ENCODE measurements around the gene TBC1D2.
"Not testable (repeated sequence)": the region's sequence is repeated elsewhere in the genome, so short reads cannot be mapped to it uniquely, and the experiment has no call there.

Gene TBC1D2

GRCh38 chr9:98182069-98182820 is 73.2 kb downstream of the TBC1D2 start:
- DNase-seq = no peak
- in situ Hi-C loops (cut with HindIII; ENCODE audit: low pct_ligation_motif_present, low pct_unique_long_range_greater_than_20kb, low sequenced_read_pairs) = no loop called here

- in situ Hi-C loops (cut with HindIII; ENCODE audit: low pct_ligation_motif_present, low pct_unique_long_range_greater_than_20kb, low sequenced_read_pairs) = no loop called here
- no peak for DNase-seq
Observed at GRCh38 chr9:98181746-98182068, 73.7 kb downstream of the TBC1D2 start.

- in situ Hi-C loops (cut with HindIII; ENCODE audit: low pct_ligation_motif_present, low pct_unique_long_range_greater_than_20kb, low sequenced_read_pairs) = no loop called here
- DNase-seq = no peak
Observed at GRCh38 chr9:98180996-98181395, 74.5 kb downstream of the TBC1D2 start.

- in situ Hi-C loops (cut with HindIII; ENCODE audit: low pct_ligation_motif_present, low pct_unique_long_range_greater_than_20kb, low sequenced_read_pairs) = no loop called here
- no peak for DNase-seq
Observed at GRCh38 chr9:98178874-98179850, 76.3 kb downstream of the TBC1D2 start.

GRCh38 chr9:98176391-98177259 is 78.8 kb downstream of the TBC1D2 start:
- in situ Hi-C loops (cut with HindIII; ENCODE audit: low pct_ligation_motif_present, low pct_unique_long_range_greater_than_20kb, low sequenced_read_pairs) = no loop called here
- DNase-seq = no peak

GRCh38 chr9:98175762-98176161 is 79.7 kb downstream of the TBC1D2 start:
- in situ Hi-C loops (cut with HindIII; ENCODE audit: low pct_ligation_motif_present, low pct_unique_long_range_greater_than_20kb, low sequenced_read_pairs) = no loop called here
- no peak for DNase-seq

- DNase-seq = no peak
- in situ Hi-C loops (cut with HindIII; ENCODE audit: low pct_ligation_motif_present, low pct_unique_long_range_greater_than_20kb, low sequenced_read_pairs) = no loop called here
Observed at GRCh38 chr9:98175028-98175569, 80.3 kb downstream of the TBC1D2 start.

- in situ Hi-C loops (cut with HindIII; ENCODE audit: low pct_ligation_motif_present, low pct_unique_long_range_greater_than_20kb, low sequenced_read_pairs); DNase-seq: not testable (repeated sequence)
Observed at GRCh38 chr9:98174502-98174918, 80.9 kb downstream of the TBC1D2 start.

- DNase-seq = no peak
- in situ Hi-C loops (cut with HindIII; ENCODE audit: low pct_ligation_motif_present, low pct_unique_long_range_greater_than_20kb, low sequenced_read_pairs) = no loop called here
Observed at GRCh38 chr9:98173181-98173580, 82.3 kb downstream of the TBC1D2 start.

GRCh38 chr9:98172604-98173003 is 82.8 kb downstream of the TBC1D2 start:
- in situ Hi-C loops (cut with HindIII; ENCODE audit: low pct_ligation_motif_present, low pct_unique_long_range_greater_than_20kb, low sequenced_read_pairs) = no loop called here
- DNase-seq = no peak

- no peak for DNase-seq
- in situ Hi-C loops (cut with HindIII; ENCODE audit: low pct_ligation_motif_present, low pct_unique_long_range_greater_than_20kb, low sequenced_read_pairs) = no loop called here
Observed at GRCh38 chr9:98171176-98171925, 84.1 kb downstream of the TBC1D2 start.

- DNase-seq = no peak
- in situ Hi-C loops (cut with HindIII; ENCODE audit: low pct_ligation_motif_present, low pct_unique_long_range_greater_than_20kb, low sequenced_read_pairs) = no loop called here
Observed at GRCh38 chr9:98168941-98169488, 86.4 kb downstream of the TBC1D2 start.

GRCh38 chr9:98168153-98168780 is 87.2 kb downstream of the TBC1D2 start:
- in situ Hi-C loops (cut with HindIII; ENCODE audit: low pct_ligation_motif_present, low pct_unique_long_range_greater_than_20kb, low sequenced_read_pairs) = no loop called here
- no peak for DNase-seq

GRCh38 chr9:98164912-98165311 is 90.5 kb downstream of the TBC1D2 start:
- in situ Hi-C loops (cut with HindIII; ENCODE audit: low pct_ligation_motif_present, low pct_unique_long_range_greater_than_20kb, low sequenced_read_pairs) = no loop called here
- DNase-seq = no peak

- DNase-seq = no peak
- in situ Hi-C loops (cut with HindIII; ENCODE audit: low pct_ligation_motif_present, low pct_unique_long_range_greater_than_20kb, low sequenced_read_pairs) = no loop called here
Observed at GRCh38 chr9:98162613-98163012, 92.8 kb downstream of the TBC1D2 start.

GRCh38 chr9:98161851-98162250 is 93.6 kb downstream of the TBC1D2 start:
- in situ Hi-C loops (cut with HindIII; ENCODE audit: low pct_ligation_motif_present, low pct_unique_long_range_greater_than_20kb, low sequenced_read_pairs) = no loop called here
- DNase-seq = no peak

- in situ Hi-C loops (cut with HindIII; ENCODE audit: low pct_ligation_motif_present, low pct_unique_long_range_greater_than_20kb, low sequenced_read_pairs) = no loop called here
Observed at GRCh38 chr9:98159790-98160189, 95.7 kb downstream of the TBC1D2 start.

More at GRCh38 chr9:98159790-98160189, 95.7 kb downstream of the TBC1D2 start:
- DNase-seq = no peak
